H1 (cell line): Measurements from ENCODE around the gene KLRC3. TPM values are rescaled to one million over a fixed set of nuclear protein-coding genes. Genes with fewer than 3 reads are reported as not detected.
"Not testable (repeated sequence)": the region's sequence is repeated elsewhere in the genome, so short reads cannot be mapped to it uniquely, and the experiment has no call there.

Experiments used
- CTCF ChIA-PET: fragments of 300-600 bp; sonication (Branson Sonifier 250); formaldehyde crosslinking; loops from one replicate; lab custom pipeline; 2021; ENCODE audit not compliant: partially characterized antibody; lab: Charles Lee
- POLR2A ChIA-PET: fragments of 300-600 bp; sonication (Branson Sonifier 250); formaldehyde crosslinking; loops from one replicate; lab custom pipeline; 2021; ENCODE audit warnings: inconsistent platforms; ENCODE audit not compliant: partially characterized antibody; lab: Charles Lee
- DNase-seq, 2 experiments: peaks; one replicate each; pipeline versions ENCODE4 v3.0.0 to v3.0.0-alpha.2; 2010 to 2022; ENCODE audit warnings: low spot score in 2 of 2, low read depth in 1 of 2, mixed read lengths in 1 of 2
- FAIRE-seq: peaks from 2 replicates; lab custom pipeline; 2011; peaks lifted over from hg19 to GRCh38; lab: Jason Lieb, UNC
- H2AFZ ChIP-seq: 2 replicates; pipeline ENCODE4 v1.8.1; 2012; ENCODE audit warnings: low read length, inconsistent platforms
- H2AK5ac ChIP-seq: 2 replicates; pipeline ENCODE4 v1.6.1; 2013; ENCODE audit warnings: low read depth, low read length
- H2BK120ac ChIP-seq: replicated peaks from 2 replicates; pipeline ENCODE3; 2013; ENCODE audit warnings: low read depth, low read length, inconsistent platforms
- H2BK12ac ChIP-seq: 2 replicates; pipeline ENCODE4 v1.6.1; 2013; ENCODE audit warnings: low read depth, low read length
- H2BK15ac ChIP-seq: 2 replicates; pipeline ENCODE4 v1.6.1; 2013; ENCODE audit warnings: low read length
- H2BK20ac ChIP-seq: 2 replicates; pipeline ENCODE4 v1.6.1; 2013; ENCODE audit warnings: low read length
- H2BK5ac ChIP-seq: 2 replicates; pipeline ENCODE4 v1.6.1; 2013; ENCODE audit warnings: low read depth, low read length
- H3K14ac ChIP-seq: 2 replicates; pipeline ENCODE4 v1.6.1; 2013; ENCODE audit warnings: inconsistent platforms; ENCODE audit not compliant: insufficient read length
- H3K18ac ChIP-seq: 2 replicates; pipeline ENCODE4 v1.6.1; 2013; ENCODE audit warnings: low read length; ENCODE audit errors: extremely low read depth
- H3K23ac ChIP-seq: 2 replicates; pipeline ENCODE4 v1.6.1; 2013; ENCODE audit warnings: inconsistent platforms; ENCODE audit not compliant: insufficient read length
- H3K23me2 ChIP-seq: 2 replicates; pipeline ENCODE4 v1.6.1; 2013; ENCODE audit warnings: low read depth, low read length
- H3K27ac ChIP-seq: 2 replicates; pipeline ENCODE4 v1.6.1; 2011; ENCODE audit warnings: low read depth, low read length, inconsistent platforms
- H3K27me3 ChIP-seq, 4 experiments: replicated peaks in 1 of 4; 1 replicate in 1 of 4; 2 replicates in 3 of 4; pipeline versions ENCODE4 v1.6.1 to v1.8.1; 2011 to 2013; ENCODE audit warnings: low read length in 3 of 4, mild to moderate bottlenecking in 3 of 4, inconsistent platforms in 2 of 4, mixed read lengths in 2 of 4, moderate library complexity in 1 of 4; ENCODE audit not compliant: control insufficient read depth in 3 of 4, insufficient read depth in 3 of 4; ENCODE audit errors: extremely low read depth in 1 of 4
- H3K36me3 ChIP-seq, 4 experiments: 2 replicates each; pipeline versions ENCODE4 v1.6.1 to v1.8.1; 2011 to 2013; ENCODE audit warnings: mild to moderate bottlenecking in 4 of 4, low read length in 3 of 4, moderate library complexity in 2 of 4, control low read depth in 1 of 4, inconsistent platforms in 1 of 4; ENCODE audit not compliant: insufficient read depth in 4 of 4, control insufficient read depth in 2 of 4
- H3K4ac ChIP-seq: replicated peaks from 2 replicates; pipeline ENCODE3; 2013; ENCODE audit warnings: low read length, low read depth, mixed read lengths, inconsistent platforms; ENCODE audit not compliant: insufficient read length
- H3K4me1 ChIP-seq, 4 experiments: replicated peaks in 1 of 4; 1 replicate in 1 of 4; 2 replicates in 3 of 4; pipeline versions ENCODE4 v1.6.1 to v1.8.1; 2011 to 2013; ENCODE audit warnings: low read length in 3 of 4, inconsistent platforms in 2 of 4, mixed read lengths in 1 of 4; ENCODE audit not compliant: insufficient read depth in 4 of 4, control insufficient read depth in 3 of 4
- H3K4me2 ChIP-seq, 2 experiments: 2 replicates each; pipeline versions ENCODE4 v1.6.1 to v1.8.1; 2011 to 2013; ENCODE audit warnings: low read depth in 2 of 2, low read length in 2 of 2, control low read depth in 1 of 2, inconsistent platforms in 1 of 2, mild to moderate bottlenecking in 1 of 2; ENCODE audit not compliant: insufficient read depth in 1 of 2
- H3K4me3 ChIP-seq, 4 experiments: fragments of 200-600, 300-600 bp in 1 of 4; sonication (generic), shearing (Covaris generic), sonication (Bioruptor Twin) in 1 of 4; 2 replicates each; pipeline versions ENCODE4 v1.5.1 to v1.8.1; 2011 to 2016; ENCODE audit warnings: low read length in 4 of 4, low read depth in 3 of 4, control low read depth in 2 of 4, inconsistent platforms in 2 of 4, mild to moderate bottlenecking in 2 of 4, mixed read lengths in 1 of 4, moderate library complexity in 1 of 4; ENCODE audit not compliant: insufficient read depth in 2 of 4; ENCODE audit errors: extremely low read depth in 1 of 4
- H3K56ac ChIP-seq: replicated peaks from 2 replicates; pipeline ENCODE3; 2013; ENCODE audit warnings: low read depth, mild to moderate bottlenecking, mixed read lengths, low read length, inconsistent platforms; ENCODE audit not compliant: insufficient read length
- H3K79me1 ChIP-seq: 2 replicates; pipeline ENCODE4 v1.6.1; 2013; ENCODE audit warnings: low read depth, low read length, control low read depth
- H3K79me2 ChIP-seq, 2 experiments: 2 replicates each; pipeline versions ENCODE4 v1.6.1 to v1.8.1; 2012 to 2013; ENCODE audit warnings: low read length in 2 of 2, mild to moderate bottlenecking in 2 of 2, inconsistent platforms in 1 of 2; ENCODE audit not compliant: insufficient read depth in 2 of 2, control insufficient read depth in 1 of 2
- H3K9ac ChIP-seq, 4 experiments: replicated peaks in 1 of 4; 1 replicate in 1 of 4; 2 replicates in 3 of 4; pipeline versions ENCODE4 v1.6.1 to v1.8.1; 2011 to 2013; ENCODE audit warnings: low read depth in 3 of 4, low read length in 3 of 4, control low read depth in 2 of 4, mild to moderate bottlenecking in 2 of 4, moderate library complexity in 2 of 4, inconsistent platforms in 1 of 4; ENCODE audit errors: extremely low read depth in 1 of 4
- H3K9me3 ChIP-seq, 2 experiments: 2 replicates each; pipeline versions ENCODE4 v1.6.1 to v1.8.1; 2012 to 2013; ENCODE audit warnings: mild to moderate bottlenecking in 2 of 2, moderate library complexity in 2 of 2, control low read depth in 1 of 2, inconsistent platforms in 1 of 2, low read depth in 1 of 2, low read length in 1 of 2, mixed read lengths in 1 of 2; ENCODE audit not compliant: insufficient read depth in 2 of 2
- H4K20me1 ChIP-seq, 2 experiments: replicated peaks in 1 of 2; 2 replicates each; pipeline versions ENCODE3 to v1.8.1; 2011 to 2013; ENCODE audit warnings: inconsistent platforms in 2 of 2, low read length in 2 of 2, mild to moderate bottlenecking in 1 of 2; ENCODE audit not compliant: insufficient read depth in 2 of 2, control insufficient read depth in 1 of 2
- H4K5ac ChIP-seq: 2 replicates; pipeline ENCODE4 v1.6.1; 2013; ENCODE audit warnings: low read length, low read depth, mixed read lengths, inconsistent platforms; ENCODE audit not compliant: insufficient read length
- H4K8ac ChIP-seq: 2 replicates; pipeline ENCODE4 v1.8.0; 2013; ENCODE audit warnings: mild to moderate bottlenecking, moderate library complexity, low read length, inconsistent platforms; ENCODE audit not compliant: insufficient read depth; ENCODE audit errors: extremely low read depth
- H4K91ac ChIP-seq: replicated peaks from 2 replicates; pipeline ENCODE3; 2013; ENCODE audit warnings: low read length, mixed read lengths, inconsistent platforms; ENCODE audit not compliant: insufficient read length
- WGBS, 2 experiments: shearing (Covaris generic) in 1 of 2; methylation state at CpG; one replicate each; pipeline versions ENCODE4 v1.1.6 to v1.1.7; 2013 to 2015; ENCODE audit warnings: low lambda C conversion rate in 2 of 2, mixed read lengths in 2 of 2, inconsistent platforms in 1 of 2, low coverage in 1 of 2, missing lambda C conversion rate in 1 of 2; ENCODE audit not compliant: insufficient replicate concordance in 2 of 2, insufficient coverage in 1 of 2, insufficient read length in 1 of 2; ENCODE audit errors: extremely low coverage in 1 of 2, missing lambda C conversion rate in 1 of 2; 5-methylcytosine and 5-hydroxymethylcytosine counted together
- polyA plus RNA-seq, 7 experiments: library from polyadenylated mRNA; depleted of rRNA in 3 of 7; stranded (reverse) in 5 of 7; unstranded in 2 of 7; fragments of >200 nt in 5 of 7; fragments of 200-250 nt in 2 of 7; gene quantifications; 1 replicate in 5 of 7; 2 replicates in 1 of 7; 4 replicates in 1 of 7; pipeline versions ENCODE4 v1.2.1 to v1.2.3, GENCODE V29; 2011 to 2013; ENCODE audit warnings: missing spikeins in 2 of 7, mixed read lengths in 2 of 7
- total RNA-seq: library from RNA; stranded (reverse); fragmentation: NEBNext Ultra II Directional; extraction: Animal tissue kit (Norgen Biotek cat#: 25700); gene quantifications from 2 replicates; pipeline ENCODE4 v1.2.1, GENCODE V29; 2021

The KLRC3 gene
- total and polyA plus RNA-seq, 2 of the 8 experiments (the other 6 are each of a cell fraction or from before 2014, with no cell fraction given), result not detected

- H2BK12ac ChIP-seq, H3K27me3 ChIP-seq, H4K8ac ChIP-seq, H3K56ac ChIP-seq, H4K5ac ChIP-seq, H2BK20ac ChIP-seq, POLR2A ChIA-PET, H2BK5ac ChIP-seq, H3K9ac ChIP-seq, H3K27ac ChIP-seq, H3K14ac ChIP-seq, H3K23ac ChIP-seq, H3K18ac ChIP-seq, FAIRE-seq, H2AK5ac ChIP-seq, H3K23me2 ChIP-seq, H3K79me1 ChIP-seq, H3K79me2 ChIP-seq, H2BK120ac ChIP-seq, H4K91ac ChIP-seq, DNase-seq, H3K4ac ChIP-seq, H3K9me3 ChIP-seq, H3K36me3 ChIP-seq, H4K20me1 ChIP-seq, H2AFZ ChIP-seq, H3K4me2 ChIP-seq, H2BK15ac ChIP-seq, H3K4me3 ChIP-seq: not testable (repeated sequence)
- WGBS, 2 experiments, result 70% methylated on average over 4 of the region's 4 CpGs; no CpG with 5 or more reads in 1 of the 2 experiments
- H3K4me1 ChIP-seq, result peaks cover 18 to 35% (median 23%) of the 10 kb centered on the region in 4 experiments
- CTCF ChIA-PET, result interaction anchor here (0.7 to 3.2 kb wide), 8 partner anchors 36 to 351 kb away, joined by 3 to 33 read pairs (median 4); no protein-coding TSS in a partner anchor
Observed at GRCh38 chr12:10367714-10368113, 52.7 kb downstream of the KLRC3 start.
